K562 (cell line): ENCODE data around the gene LRTM1. TPM values are rescaled to one million over a fixed set of nuclear protein-coding genes. Genes with fewer than 3 reads are reported as not detected.

Experiments
- ATAC-seq: fragments of 200-7000 bp; cut with Tn5 transposase; 3 replicates; pipeline ENCODE4 v1.9.1; 2020; ENCODE audit warnings: moderate library complexity
- BruUV-seq: library from RNA; stranded (reverse); fragments of 400-500 nt; replicated peaks from 2 replicates; lab custom pipeline; 2021; lab: Mats Ljungman, UMichigan
- CTCF ChIA-PET: fragments of 300-600 bp; formaldehyde crosslinking; extraction: SDS; loops from one replicate; lab custom pipeline; 2021; ENCODE audit warnings: low intra/inter-chr PET ratio; lab: Yijun Ruan, JAX
- POLR2A ChIA-PET: fragments of 300-600, 350-650 bp; sonication (Branson Sonifier 250); formaldehyde crosslinking; extraction: SDS; loops from one replicate; lab custom pipeline; 2021; ENCODE audit warnings: antibody characterized with exemption, inconsistent platforms; lab: Yijun Ruan, JAX
- DNase-seq, 4 experiments: peaks; one replicate each; pipeline versions ENCODE4 v3.0.0 to v3.0.0-alpha.2; 2011 to 2018; ENCODE audit warnings: low spot score in 3 of 4, mixed read lengths in 3 of 4; ENCODE audit errors: extremely low read depth in 1 of 4
- FAIRE-seq: peaks from 2 replicates; lab custom pipeline; 2011; peaks lifted over from hg19 to GRCh38; lab: Jason Lieb, UNC
- H2AFZ ChIP-seq: 2 replicates; pipeline ENCODE4 v1.6.0; 2011; ENCODE audit warnings: low read depth, low read length, control low read depth, inconsistent platforms
- H3K27ac ChIP-seq: fragments of 200-600 bp; 3 replicates; pipeline ENCODE4 v1.8.0; 2011; ENCODE audit warnings: low read depth, mild to moderate bottlenecking, control low read depth, inconsistent platforms, low read length, moderate library complexity, mixed read lengths; ENCODE audit errors: extremely low read depth
- H3K27me3 ChIP-seq, 2 experiments: fragments of 300-600 bp in 1 of 2; 2 replicates in 1 of 2; 3 replicates in 1 of 2; pipeline versions ENCODE4 v1.6.0 to v1.8.0; 2011; ENCODE audit warnings: inconsistent platforms in 2 of 2, low read length in 2 of 2, mild to moderate bottlenecking in 1 of 2, mixed read lengths in 1 of 2, moderate library complexity in 1 of 2; ENCODE audit not compliant: control insufficient read depth in 2 of 2, insufficient read depth in 2 of 2
- H3K36me3 ChIP-seq: fragments of 300-600 bp; 3 replicates; pipeline ENCODE4 v1.8.0; 2011; ENCODE audit warnings: mild to moderate bottlenecking, low read length, inconsistent platforms; ENCODE audit not compliant: control insufficient read depth, insufficient read depth
- H3K4me1 ChIP-seq, 2 experiments: fragments of 200-600 bp in 1 of 2; replicated peaks in 1 of 2; 2 replicates in 1 of 2; 3 replicates in 1 of 2; pipeline versions ENCODE4 v1.5.1 to v1.8.0; 2011; ENCODE audit warnings: inconsistent platforms in 2 of 2, low read length in 2 of 2, mild to moderate bottlenecking in 1 of 2, mixed read lengths in 1 of 2, moderate library complexity in 1 of 2; ENCODE audit not compliant: control insufficient read depth in 2 of 2, insufficient read depth in 2 of 2
- H3K4me2 ChIP-seq: 2 replicates; pipeline ENCODE4 v1.6.1; 2011; ENCODE audit warnings: low read length, control low read depth, inconsistent platforms, mixed read lengths; ENCODE audit not compliant: insufficient read depth
- H3K4me3 ChIP-seq: fragments of 200-600 bp; sonication (generic), shearing (Covaris generic); 2 replicates; pipeline ENCODE4 v1.5.1; 2016; ENCODE audit warnings: control low read depth, inconsistent platforms
- H3K79me2 ChIP-seq: fragments of 200-600 bp; 3 replicates; pipeline ENCODE4 v1.8.0; 2011; ENCODE audit warnings: low read length, inconsistent platforms; ENCODE audit not compliant: control insufficient read depth, insufficient read depth
- H3K9ac ChIP-seq, 2 experiments: 2 replicates each; pipeline versions ENCODE4 v1.6.0 to v1.6.1; 2011; ENCODE audit warnings: low read depth in 2 of 2, low read length in 2 of 2, control low read depth in 1 of 2, inconsistent platforms in 1 of 2, mild to moderate bottlenecking in 1 of 2, mixed read lengths in 1 of 2; ENCODE audit not compliant: insufficient read depth in 1 of 2
- H3K9me1 ChIP-seq: one replicate; pipeline ENCODE4 v1.6.0; 2011; ENCODE audit warnings: inconsistent platforms, mild to moderate bottlenecking, low read length, moderate library complexity; ENCODE audit not compliant: control insufficient read depth, insufficient read depth
- H3K9me3 ChIP-seq: replicated peaks from 2 replicates; pipeline ENCODE4 v1.5.1; 2011; ENCODE audit warnings: low read depth, low read length, inconsistent platforms; ENCODE audit not compliant: control insufficient read depth, insufficient read depth
- H4K20me1 ChIP-seq: replicated peaks from 2 replicates; pipeline ENCODE4 v1.6.1; 2011; ENCODE audit warnings: low read length, inconsistent platforms, mixed read lengths; ENCODE audit not compliant: control insufficient read depth, insufficient read depth
- FOXJ3 ChIP-seq: sonication (generic); formaldehyde crosslinking; IDR thresholded peaks from 2 replicates; pipeline ENCODE4 v1.4.0; 2020; ENCODE audit warnings: mild to moderate bottlenecking, missing genetic modification reagents
- JUN ChIP-seq, 2 experiments: sonication (generic) in 1 of 2; formaldehyde crosslinking in 1 of 2; IDR thresholded peaks; 2 replicates each; pipeline versions ENCODE4 v1.6.1 to v1.8.0; 2012 to 2022; ENCODE audit warnings: borderline replicate concordance in 2 of 2, mild to moderate bottlenecking in 2 of 2, improper control_type of control experiment in 1 of 2, low read depth in 1 of 2, low read length in 1 of 2, missing genetic modification reagents in 1 of 2
- KLF13 ChIP-seq: fragments of 450-650 bp; IDR thresholded peaks from 2 replicates; pipeline ENCODE4 v1.6.1; 2016; ENCODE audit warnings: missing genetic modification characterization, low read depth, mild to moderate bottlenecking, missing compliant biosample characterization, moderate library complexity, borderline replicate concordance
- MAFF ChIP-seq: IDR thresholded peaks from 2 replicates; pipeline ENCODE4 v1.6.1; 2012; ENCODE audit warnings: low read length, improper control_type of control experiment
- NCOA2 ChIP-seq, 2 experiments: fragments of 450-650 bp; IDR thresholded peaks; 2 replicates each; pipeline ENCODE4 v1.6.1; 2018; ENCODE audit warnings: mild to moderate bottlenecking in 2 of 2, moderate library complexity in 1 of 2; ENCODE audit not compliant: partially characterized antibody in 2 of 2
- SRF ChIP-seq, 2 experiments: fragments of 250-450, 450-650 bp in 1 of 2; sonication (Bioruptor Pico) in 1 of 2; sonication (generic) in 1 of 2; formaldehyde crosslinking; IDR thresholded peaks; 2 replicates each; pipeline versions ENCODE4 v1.5.0 to v1.5.1; 2020 to 2022; ENCODE audit warnings: mild to moderate bottlenecking in 1 of 2, missing genetic modification reagents in 1 of 2
- SRSF7 ChIP-seq: fragments of 200-400 bp; formaldehyde crosslinking; optimal IDR thresholded peaks from 2 replicates; pipeline ENCODE3; 2017; ENCODE audit warnings: mild to moderate bottlenecking, low read depth, low read length
- ZNF3 ChIP-seq: fragments of 250-450 bp; sonication (Bioruptor Pico); IDR thresholded peaks from 2 replicates; pipeline ENCODE4 v1.5.0; 2021; ENCODE audit warnings: mild to moderate bottlenecking, moderate library complexity
- ZNF347 ChIP-seq: fragments of 450-650 bp; formaldehyde crosslinking; IDR thresholded peaks from 2 replicates; pipeline ENCODE4 v1.4.0; 2020; ENCODE audit warnings: low read depth, mild to moderate bottlenecking, moderate library complexity
- WGBS: fragments of 100-300 bp; shearing (Covaris generic); methylation state at CpG from one replicate; pipeline ENCODE4 v1.1.6; 2016; ENCODE audit warnings: low coverage, mixed read lengths; ENCODE audit not compliant: insufficient coverage; ENCODE audit errors: missing lambda C conversion rate; 5-methylcytosine and 5-hydroxymethylcytosine counted together
- in situ Hi-C: fragments of 300-500 bp; cut with MboI; formaldehyde crosslinking; loops from 4 replicates; pipeline ENCODE4 v1.15.0; 2018; ENCODE audit warnings: inconsistent platforms, mixed read lengths
- intact Hi-C: fragments of 100-400 bp; cut with micrococcal nuclease; formaldehyde crosslinking; loops from 2 replicates; pipeline ENCODE4 v1.14.2; 2022
- polyA plus RNA-seq, 8 experiments: library from polyadenylated mRNA; depleted of rRNA in 4 of 8; stranded (reverse) in 5 of 8; unstranded in 3 of 8; fragments of >200 nt; fragmentation: Nextera tagmentation in 2 of 8; fragmentation: Illumina TruSeq in 1 of 8; extraction: Ambion mirVana in 2 of 8; extraction: Trizol in 1 of 8; gene quantifications; 2 replicates each; pipeline versions ENCODE4 v1.2.1 to v1.2.3, GENCODE V29; 2011 to 2014; ENCODE audit warnings: inconsistent platforms in 1 of 8, missing spikeins in 1 of 8
- total RNA-seq, 7 experiments: library from RNA; depleted of rRNA in 6 of 7; stranded (reverse); fragments of >200 nt in 6 of 7; fragmentation: Illumina TruSeq in 2 of 7; extraction: Trizol in 2 of 7; gene quantifications; 2 replicates each; pipeline versions ENCODE4 v1.2.1 to v1.2.3, GENCODE V29; 2011 to 2021; ENCODE audit warnings: low replicate concordance in 1 of 7
- TF ChIP-seq, protein P1 (sequence below): fragments of 250-450 bp; sonication (Bioruptor Pico); IDR thresholded peaks from 2 replicates; pipeline ENCODE4 v1.8.0; 2021; ENCODE audit warnings: borderline replicate concordance, mild to moderate bottlenecking, moderate library complexity; ENCODE audit not compliant: poor library complexity, severe bottlenecking
- TF ChIP-seq, protein P2 (sequence below): sonication (generic); formaldehyde crosslinking; IDR thresholded peaks from 2 replicates; pipeline ENCODE4 v1.9.0; 2022; ENCODE audit warnings: mild to moderate bottlenecking, missing genetic modification reagents
- TF ChIP-seq, protein P3 (sequence below), 2 experiments: fragments of 450-650 bp; IDR thresholded peaks; 2 replicates each; pipeline ENCODE4 v1.6.1; 2018; ENCODE audit warnings: mild to moderate bottlenecking in 2 of 2, low read depth in 1 of 2; ENCODE audit not compliant: partially characterized antibody in 2 of 2

LRTM1 gene
- total and polyA plus RNA-seq, 9 of the 15 experiments (the other 6 are each of a cell fraction or from before 2014, with no cell fraction given): not detected

DNA sequence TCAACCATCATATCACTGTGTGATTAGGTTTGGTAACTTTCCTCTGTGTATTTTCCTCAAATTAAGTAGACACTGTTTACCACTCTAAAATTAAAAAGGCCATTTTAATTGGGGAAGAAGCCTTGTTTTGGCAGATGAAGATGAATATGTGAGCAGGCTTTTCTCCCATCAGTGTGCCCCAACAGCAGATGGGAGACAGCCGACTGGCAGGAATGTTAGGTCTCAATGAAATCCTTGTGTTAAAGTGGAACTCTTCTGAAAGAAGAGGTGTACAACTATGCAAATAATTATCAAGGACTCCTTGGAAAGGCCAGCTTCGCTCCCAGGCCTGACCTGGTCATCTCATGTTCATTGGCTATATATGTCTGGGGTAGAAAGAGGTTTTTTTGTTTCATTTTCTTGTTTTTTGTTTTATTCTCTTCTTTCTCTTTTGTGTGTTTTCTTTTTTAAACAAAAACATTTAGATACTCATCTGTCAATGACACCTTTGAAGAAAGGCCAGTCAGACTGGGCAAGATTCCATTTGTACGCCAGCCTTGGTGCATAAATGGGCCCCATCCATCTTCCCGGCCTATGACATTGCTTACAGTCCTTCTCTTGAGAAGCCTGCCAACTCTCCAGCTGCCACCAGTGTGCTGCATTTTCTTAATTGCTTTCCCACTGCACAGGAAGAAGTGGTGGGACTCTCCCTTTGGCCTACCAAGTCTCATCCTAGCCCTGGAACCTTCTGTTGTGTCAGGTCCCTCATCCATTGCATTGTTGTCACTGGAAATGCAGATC, 25.8 kb downstream of the LRTM1 start (continued):
- TF ChIP-seq, protein P1, sequence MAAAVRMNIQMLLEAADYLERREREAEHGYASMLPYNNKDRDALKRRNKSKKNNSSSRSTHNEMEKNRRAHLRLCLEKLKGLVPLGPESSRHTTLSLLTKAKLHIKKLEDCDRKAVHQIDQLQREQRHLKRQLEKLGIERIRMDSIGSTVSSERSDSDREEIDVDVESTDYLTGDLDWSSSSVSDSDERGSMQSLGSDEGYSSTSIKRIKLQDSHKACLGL (CRISPR knock-in tag): no peak

DNA sequence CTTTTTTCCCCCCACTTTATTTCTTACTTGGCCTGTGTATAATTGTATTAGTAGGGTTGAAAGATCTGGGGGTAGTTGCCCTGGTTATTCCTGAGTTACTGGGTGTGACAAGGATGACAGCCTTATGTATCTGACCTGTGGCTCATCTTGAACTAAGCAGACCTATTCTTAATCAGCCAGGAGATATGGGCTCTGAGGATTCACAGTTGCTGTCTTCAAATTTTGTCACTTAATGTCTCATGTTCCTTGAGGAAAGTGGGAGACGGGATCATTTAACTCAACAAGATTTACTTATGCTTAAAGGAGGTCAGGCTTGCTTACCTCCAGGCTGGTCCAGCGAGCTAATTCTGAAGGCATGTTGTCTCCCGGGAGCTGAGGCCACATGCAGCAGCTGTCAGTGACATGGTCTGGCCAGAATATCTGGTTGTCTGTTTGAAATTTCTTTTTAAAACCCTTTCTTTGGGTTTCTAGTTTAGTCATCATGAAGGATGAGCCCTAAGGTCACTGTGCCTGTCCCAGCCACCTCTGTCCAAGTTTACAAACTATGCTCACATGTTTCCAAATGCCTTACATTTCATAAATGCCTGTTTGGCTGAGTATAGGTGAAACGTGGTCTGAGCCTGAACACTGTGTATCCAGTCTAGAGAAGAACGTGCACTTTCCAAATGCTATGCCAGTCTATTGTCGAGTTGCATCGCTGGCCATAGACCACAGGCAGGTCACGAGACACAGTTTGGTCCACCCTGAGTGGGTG, 26.8 kb downstream of the LRTM1 start:
- FAIRE-seq: no peak
- no peaks in the 10 kb centered on the region for H3K9me3 ChIP-seq
- no peak overlapping the region for H3K9ac ChIP-seq
- no peaks in the 10 kb centered on the region for H3K27me3 ChIP-seq
- H3K36me3 ChIP-seq: no peaks in the 10 kb centered on the region
- H2AFZ ChIP-seq: no peak overlapping the region
- H4K20me1 ChIP-seq: no peaks in the 10 kb centered on the region
- H3K4me3 ChIP-seq: no peak overlapping the region
- in situ Hi-C loops: no loop called here
- no peaks in the 10 kb centered on the region for H3K4me1 ChIP-seq
- H3K9me1 ChIP-seq: no peaks in the 10 kb centered on the region
- DNase-seq: no peak
- no peak for ATAC-seq
- 0% methylated on average over 8 of the region's 8 CpGs for WGBS
- H3K4me2 ChIP-seq: no peak overlapping the region
- BruUV-seq: no TSS peak
- no peaks in the 10 kb centered on the region for H3K79me2 ChIP-seq
- no peak overlapping the region for H3K27ac ChIP-seq
- ChIA-PET CTCF (no interaction called here), POLR2A (no interaction called here)
- intact Hi-C loops: no loop called here
- TF ChIP-seq, protein P2, sequence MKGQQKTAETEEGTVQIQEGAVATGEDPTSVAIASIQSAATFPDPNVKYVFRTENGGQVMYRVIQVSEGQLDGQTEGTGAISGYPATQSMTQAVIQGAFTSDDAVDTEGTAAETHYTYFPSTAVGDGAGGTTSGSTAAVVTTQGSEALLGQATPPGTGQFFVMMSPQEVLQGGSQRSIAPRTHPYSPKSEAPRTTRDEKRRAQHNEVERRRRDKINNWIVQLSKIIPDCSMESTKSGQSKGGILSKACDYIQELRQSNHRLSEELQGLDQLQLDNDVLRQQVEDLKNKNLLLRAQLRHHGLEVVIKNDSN (CRISPR knock-in tag): no peak
- TF ChIP-seq SRF (CRISPR knock-in tag; IDR thresholded peaks at IDR 0.05): no peak
- TF ChIP-seq KLF13 (tag): no peak
- TF ChIP-seq JUN (IDR thresholded peaks at IDR 0.05; ENCODE audit: borderline replicate concordance, low read depth, low read length): no peak
- TF ChIP-seq JUN (CRISPR knock-in tag; IDR thresholded peaks at IDR 0.05; ENCODE audit: borderline replicate concordance): no peak
- TF ChIP-seq MAFF: no peak
- TF ChIP-seq, protein P3, sequence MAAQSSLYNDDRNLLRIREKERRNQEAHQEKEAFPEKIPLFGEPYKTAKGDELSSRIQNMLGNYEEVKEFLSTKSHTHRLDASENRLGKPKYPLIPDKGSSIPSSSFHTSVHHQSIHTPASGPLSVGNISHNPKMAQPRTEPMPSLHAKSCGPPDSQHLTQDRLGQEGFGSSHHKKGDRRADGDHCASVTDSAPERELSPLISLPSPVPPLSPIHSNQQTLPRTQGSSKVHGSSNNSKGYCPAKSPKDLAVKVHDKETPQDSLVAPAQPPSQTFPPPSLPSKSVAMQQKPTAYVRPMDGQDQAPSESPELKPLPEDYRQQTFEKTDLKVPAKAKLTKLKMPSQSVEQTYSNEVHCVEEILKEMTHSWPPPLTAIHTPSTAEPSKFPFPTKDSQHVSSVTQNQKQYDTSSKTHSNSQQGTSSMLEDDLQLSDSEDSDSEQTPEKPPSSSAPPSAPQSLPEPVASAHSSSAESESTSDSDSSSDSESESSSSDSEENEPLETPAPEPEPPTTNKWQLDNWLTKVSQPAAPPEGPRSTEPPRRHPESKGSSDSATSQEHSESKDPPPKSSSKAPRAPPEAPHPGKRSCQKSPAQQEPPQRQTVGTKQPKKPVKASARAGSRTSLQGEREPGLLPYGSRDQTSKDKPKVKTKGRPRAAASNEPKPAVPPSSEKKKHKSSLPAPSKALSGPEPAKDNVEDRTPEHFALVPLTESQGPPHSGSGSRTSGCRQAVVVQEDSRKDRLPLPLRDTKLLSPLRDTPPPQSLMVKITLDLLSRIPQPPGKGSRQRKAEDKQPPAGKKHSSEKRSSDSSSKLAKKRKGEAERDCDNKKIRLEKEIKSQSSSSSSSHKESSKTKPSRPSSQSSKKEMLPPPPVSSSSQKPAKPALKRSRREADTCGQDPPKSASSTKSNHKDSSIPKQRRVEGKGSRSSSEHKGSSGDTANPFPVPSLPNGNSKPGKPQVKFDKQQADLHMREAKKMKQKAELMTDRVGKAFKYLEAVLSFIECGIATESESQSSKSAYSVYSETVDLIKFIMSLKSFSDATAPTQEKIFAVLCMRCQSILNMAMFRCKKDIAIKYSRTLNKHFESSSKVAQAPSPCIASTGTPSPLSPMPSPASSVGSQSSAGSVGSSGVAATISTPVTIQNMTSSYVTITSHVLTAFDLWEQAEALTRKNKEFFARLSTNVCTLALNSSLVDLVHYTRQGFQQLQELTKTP (IDR thresholded peaks at IDR 0.05; ENCODE audit: low read depth in 1 of 2, partially characterized antibody in 2 of 2): no peak
- no peak for TF ChIP-seq ZNF3 (CRISPR knock-in tag)
- TF ChIP-seq SRSF7: no peak
- TF ChIP-seq FOXJ3 (CRISPR knock-in tag): no peak
- TF ChIP-seq ZNF347 (CRISPR knock-in tag): no peak
- no peak for TF ChIP-seq NCOA2 (IDR thresholded peaks at IDR 0.05; ENCODE audit: partially characterized antibody in 2 of 2)
